ENCODE measurements around the gene ZNF823.
"Not testable (repeated sequence)": the region's sequence is repeated elsewhere in the genome, so short reads cannot be mapped to it uniquely, and the experiment has no call there.

The ZNF823 gene

GRCh38 chr19:11738746-11739620 lies at the start of gene ZNF823:
Gene ZNF823 (minus strand): TSS chr19:11738946. CDS start chr19:11738819, 127 bp downstream.
- peak within 1 kb of the TSS; percentile 80 to 100 (median 97) for H3K4me2 ChIP-seq
- H3K27me3 ChIP-seq, result no peaks in the 10 kb centered on the region
- peaks cover 0 to 28% (median 12%) of the 10 kb centered on the region in 11 experiments; a peak in 10 of 22 replicates for H4K20me1 ChIP-seq
- H3K27ac ChIP-seq, result peak within 1 kb of the TSS; percentile 69 to 89 (median 81); a peak in 21 of 22 replicates
- H3K36me3 ChIP-seq, result peaks cover 0 to 6% (median 0%) of the 10 kb centered on the region in 11 experiments; a peak in 2 of 22 replicates
- no peaks in the 10 kb centered on the region; a peak in 1 of 22 replicates for H3K9me3 ChIP-seq (replicated peaks in 1 of 11)
- TF ChIP-seq Cebpa-rat (IDR thresholded peaks at IDR 0.05), result no peak
- H3K9ac ChIP-seq, result peak within 1 kb of the TSS; percentile 81 to 92 (median 88)
- peak within 1 kb of the TSS; percentile 89 to 99 (median 92) for H3K4me3 ChIP-seq
- peaks cover 15 to 36% (median 30%) of the 10 kb centered on the region in 10 experiments for H3K4me1 ChIP-seq

- Histone ChIP-seq H3K36me3 (peaks cover 4 to 22% (median 18%) of the 10 kb centered on the region in 11 experiments), H3K4me2 (no peak overlapping the region), H3K9ac (no peak overlapping the region), H3K4me1 (no peaks in the 10 kb centered on the region), H3K27ac (no peak overlapping the region), H3K27me3 (no peaks in the 10 kb centered on the region), H4K20me1 (no peaks in the 10 kb centered on the region), H3K4me3 (no peak overlapping the region), H3K9me3 (replicated peaks in 1 of 11) (peaks cover 52 to 82% (median 70%) of the 10 kb centered on the region in 11 experiments)
- no peak for TF ChIP-seq Cebpa-rat (IDR thresholded peaks at IDR 0.05)
These were observed 48.8 kb upstream of the ZNF823 start for GRCh38 chr19:11787536-11787935.

GRCh38 chr19:11784356-11784755 lies 45.6 kb upstream of the ZNF823 start:
- no peak for TF ChIP-seq Cebpa-rat (IDR thresholded peaks at IDR 0.05)
- no peaks in the 10 kb centered on the region for H4K20me1 ChIP-seq
- H3K36me3 ChIP-seq, result peaks cover 36 to 54% (median 50%) of the 10 kb centered on the region in 11 experiments
- H3K4me2 ChIP-seq, result no peak overlapping the region
- no peak overlapping the region for H3K9ac ChIP-seq
- H3K9me3 ChIP-seq (replicated peaks in 1 of 11), result peaks cover 77 to 100% (median 94%) of the 10 kb centered on the region in 11 experiments
- H3K4me3 ChIP-seq, result no peak overlapping the region
- H3K4me1 ChIP-seq, result no peaks in the 10 kb centered on the region
- no peaks in the 10 kb centered on the region for H3K27me3 ChIP-seq
- H3K27ac ChIP-seq, result no peak overlapping the region

- Histone ChIP-seq H4K20me1 (no peaks in the 10 kb centered on the region), H3K9me3 (replicated peaks in 1 of 11) (peaks cover 77 to 100% (median 94%) of the 10 kb centered on the region in 11 experiments), H3K4me1 (no peaks in the 10 kb centered on the region), H3K27ac (no peak overlapping the region), H3K36me3 (peaks cover 42 to 60% (median 56%) of the 10 kb centered on the region in 11 experiments), H3K27me3 (no peaks in the 10 kb centered on the region), H3K4me2 (no peak overlapping the region), H3K4me3 (no peak overlapping the region), H3K9ac (no peak overlapping the region)
- no peak for TF ChIP-seq Cebpa-rat (IDR thresholded peaks at IDR 0.05)
These were observed 45.0 kb upstream of the ZNF823 start for GRCh38 chr19:11783767-11784166.

GRCh38 chr19:11781295-11782057 lies 42.7 kb upstream of the ZNF823 start:
- Histone ChIP-seq H3K9me3 (replicated peaks in 1 of 11) (peaks cover 83 to 100% (median 96%) of the 10 kb centered on the region in 11 experiments), H4K20me1 (no peaks in the 10 kb centered on the region), H3K4me3 (peak overlapping the region in 7 of 10 experiments; percentile 6 to 34 (median 30); a peak in 10 of 20 replicates), H3K4me1 (no peaks in the 10 kb centered on the region), H3K27me3 (no peaks in the 10 kb centered on the region), H3K9ac (no peak overlapping the region), H3K4me2 (no peak overlapping the region), H3K36me3 (peaks cover 57 to 83% (median 77%) of the 10 kb centered on the region in 11 experiments), H3K27ac (no peak overlapping the region)
- TF ChIP-seq Cebpa-rat (IDR thresholded peaks at IDR 0.05), result no peak

GRCh38 chr19:11780431-11781020 lies 41.8 kb upstream of the ZNF823 start:
- H3K27me3 ChIP-seq, result no peaks in the 10 kb centered on the region
- no peaks in the 10 kb centered on the region for H4K20me1 ChIP-seq
- H3K9ac ChIP-seq, result no peak overlapping the region
- peaks cover 92 to 100% (median 98%) of the 10 kb centered on the region in 11 experiments for H3K9me3 ChIP-seq (replicated peaks in 1 of 11)
- H3K36me3 ChIP-seq, result peaks cover 62 to 91% (median 79%) of the 10 kb centered on the region in 11 experiments
- H3K27ac ChIP-seq, result no peak overlapping the region
- no peaks in the 10 kb centered on the region for H3K4me1 ChIP-seq
- peak overlapping the region in 9 of 10 experiments; percentile 5 to 34 (median 29); a peak in 10 of 20 replicates for H3K4me3 ChIP-seq
- no peak overlapping the region for H3K4me2 ChIP-seq
- TF ChIP-seq Cebpa-rat (IDR thresholded peaks at IDR 0.05), result no peak

GRCh38 chr19:11776669-11777068 lies 37.9 kb upstream of the ZNF823 start:
- not testable (repeated sequence) for H3K27ac ChIP-seq
- peaks cover 79 to 100% (median 87%) of the 10 kb centered on the region in 11 experiments for H3K9me3 ChIP-seq (replicated peaks in 1 of 11)

GRCh38 chr19:11771520-11771919 lies 32.8 kb upstream of the ZNF823 start:
- H3K9me3 ChIP-seq (replicated peaks in 1 of 11), result peaks cover 58 to 82% (median 68%) of the 10 kb centered on the region in 11 experiments
- H3K27ac ChIP-seq, result not testable (repeated sequence)

More at GRCh38 chr19:11776669-11777068, 37.9 kb upstream of the ZNF823 start:
- not testable (repeated sequence) for H3K4me2 ChIP-seq, H3K4me3 ChIP-seq, H3K4me1 ChIP-seq, H4K20me1 ChIP-seq, H3K9ac ChIP-seq, H3K27me3 ChIP-seq
- peaks cover 48 to 71% (median 56%) of the 10 kb centered on the region in 11 experiments for H3K36me3 ChIP-seq

More at GRCh38 chr19:11771520-11771919, 32.8 kb upstream of the ZNF823 start:
- H4K20me1 ChIP-seq, H3K27me3 ChIP-seq, H3K4me3 ChIP-seq, H3K4me2 ChIP-seq, H3K9ac ChIP-seq: not testable (repeated sequence)
- Histone ChIP-seq H3K4me1 (peaks cover 13 to 17% (median 16%) of the 10 kb centered on the region in 10 experiments), H3K36me3 (peaks cover 12 to 39% (median 21%) of the 10 kb centered on the region in 11 experiments; a peak in 19 of 22 replicates)

Measured in BLaER1 treated with 17β-estradiol and CSF1 and Interleukin-3, amounts not matched to agents 10 nM and 100 nM (cell line).